ENCODE measurements around the gene STEEP1.
"Not testable (repeated sequence)": the region's sequence is repeated elsewhere in the genome, so short reads cannot be mapped to it uniquely, and the experiment has no call there.

Gene STEEP1

DNA sequence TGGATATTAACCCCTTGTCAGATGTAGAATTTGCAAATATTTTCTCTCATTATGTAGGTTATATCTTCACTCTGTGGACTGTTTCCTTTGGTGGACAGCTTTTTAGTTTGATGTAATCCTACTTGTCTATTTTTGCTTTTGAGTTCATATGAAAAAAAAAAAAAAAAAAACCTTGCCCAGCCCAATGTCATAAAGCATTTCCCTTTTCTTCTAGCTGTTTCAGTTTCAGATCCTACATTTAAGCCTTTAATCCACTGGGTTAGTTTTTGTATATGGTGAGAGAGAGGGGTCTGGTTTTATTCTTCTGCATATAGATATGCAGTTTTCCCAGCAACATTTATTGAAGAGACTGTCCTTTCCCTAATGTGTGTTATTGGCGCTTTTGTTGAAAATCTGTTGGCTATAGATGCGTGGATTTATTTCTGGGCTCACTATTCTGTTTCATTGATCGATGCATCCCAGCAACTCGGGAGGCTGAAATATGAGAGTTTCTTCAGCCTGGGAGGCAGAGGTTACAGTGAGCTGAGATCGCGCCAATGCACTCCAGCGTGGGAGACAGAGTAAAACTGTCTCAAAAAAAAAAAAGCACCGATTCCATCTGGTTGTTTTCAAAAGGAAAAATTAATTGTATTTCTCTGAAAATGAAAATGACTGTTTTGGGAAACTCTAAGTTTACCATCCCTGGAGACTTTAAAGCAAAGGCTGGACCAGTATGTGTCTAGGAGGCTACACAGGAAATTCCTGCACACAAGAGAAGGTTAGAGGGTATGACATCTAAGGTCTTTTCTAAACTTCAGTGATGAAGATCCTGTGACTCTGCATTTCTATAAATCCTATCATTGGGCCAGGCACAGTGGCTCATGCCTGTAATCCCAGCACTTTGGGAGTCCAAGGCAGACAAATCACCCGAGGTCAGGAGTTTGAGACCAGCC is 35.6 kb downstream of the STEEP1 start:
- DNase-seq, result no peak

DNA sequence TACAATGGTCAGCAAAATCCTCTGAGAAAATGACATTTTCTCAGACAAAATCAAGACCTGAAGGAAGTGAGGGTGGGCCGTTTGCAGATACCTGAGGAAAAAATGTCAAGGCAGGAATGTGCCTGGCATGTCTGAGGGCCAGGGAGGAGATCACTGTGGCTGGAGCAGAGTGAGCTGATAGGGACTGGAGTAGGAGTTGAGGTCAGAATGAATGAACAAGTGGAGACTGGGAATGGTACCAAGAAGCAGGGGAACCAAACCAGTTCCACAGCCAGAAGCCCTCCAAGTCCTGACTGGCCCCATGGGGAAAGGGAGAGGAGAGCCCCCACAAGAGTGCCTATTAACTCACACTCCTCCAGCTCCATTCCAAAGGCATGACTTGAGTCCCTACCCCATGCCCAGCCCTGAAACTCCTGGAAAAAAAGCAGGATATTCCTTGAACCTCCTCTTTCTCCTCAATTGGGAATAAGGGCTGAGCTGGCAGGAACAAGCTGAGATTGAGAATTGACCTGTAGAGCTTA is 41.5 kb downstream of the STEEP1 start:
- peak; percentile 43 for DNase-seq

DNA sequence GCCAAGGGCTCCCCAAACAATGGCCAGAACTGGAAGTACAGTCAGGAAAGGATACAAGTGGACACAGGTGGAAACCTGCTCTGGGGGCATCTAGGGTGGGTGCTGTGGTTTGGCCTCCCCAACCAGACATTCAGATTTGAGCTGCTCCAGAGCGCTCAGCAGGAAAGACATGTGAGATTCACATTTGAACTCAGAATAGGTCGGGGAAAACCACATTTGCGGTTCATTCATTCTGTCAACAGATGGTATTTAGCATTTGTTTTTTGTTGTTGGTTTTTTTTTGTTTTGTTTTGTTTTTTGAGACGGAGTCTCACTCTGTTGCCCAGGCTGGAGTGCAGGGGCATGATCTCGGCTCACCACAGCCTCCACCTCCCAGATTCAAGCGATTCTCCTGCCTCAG is 44.0 kb downstream of the STEEP1 start:
- DNase-seq, result no peak

DNA sequence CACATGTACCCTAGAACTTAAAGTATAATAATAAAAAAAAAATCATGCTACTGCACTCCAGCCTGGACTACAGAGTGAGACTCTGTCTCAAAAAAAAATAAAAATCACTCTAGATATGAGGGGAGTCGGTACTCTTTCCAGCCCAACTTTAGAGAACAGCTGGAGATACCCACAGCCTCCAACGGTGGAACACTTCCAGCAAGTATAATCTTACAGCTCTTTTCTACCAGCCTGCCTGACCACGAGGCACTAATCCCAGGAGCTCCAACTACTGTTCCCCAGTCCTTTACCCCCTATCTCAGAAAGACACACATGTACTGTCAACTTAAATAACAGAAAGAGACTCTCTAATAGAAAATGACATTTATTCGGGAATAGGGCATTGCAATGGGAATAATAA is 46.8 kb downstream of the STEEP1 start:
- no peak for DNase-seq

DNA sequence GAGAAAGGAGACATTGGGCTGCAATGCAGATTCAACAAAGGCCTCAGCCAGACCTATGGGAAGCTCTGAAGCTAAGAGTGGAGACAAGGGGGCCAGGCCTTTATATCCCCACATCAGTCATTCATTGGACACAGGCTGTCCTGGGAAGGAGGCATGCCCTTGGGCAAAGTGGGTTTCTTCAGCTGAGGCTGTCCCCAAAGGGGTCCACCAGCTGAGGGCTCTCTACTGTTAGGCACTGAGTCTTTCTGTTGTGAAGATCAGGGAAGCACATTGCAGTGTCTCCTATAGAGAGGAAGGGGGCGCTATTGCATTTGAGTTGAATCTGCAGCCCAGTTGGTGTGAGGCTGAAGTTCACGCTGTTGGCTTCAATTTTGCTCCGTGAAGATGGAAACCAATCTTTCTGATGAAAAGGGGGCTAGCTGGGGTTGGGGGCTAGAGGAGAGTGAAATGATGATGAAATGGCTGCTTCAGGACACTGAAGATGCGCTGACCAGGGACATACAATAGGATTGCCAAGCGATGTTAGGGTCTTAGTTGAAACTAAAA is 49.0 kb downstream of the STEEP1 start:
- peak; percentile 7 for DNase-seq

DNA sequence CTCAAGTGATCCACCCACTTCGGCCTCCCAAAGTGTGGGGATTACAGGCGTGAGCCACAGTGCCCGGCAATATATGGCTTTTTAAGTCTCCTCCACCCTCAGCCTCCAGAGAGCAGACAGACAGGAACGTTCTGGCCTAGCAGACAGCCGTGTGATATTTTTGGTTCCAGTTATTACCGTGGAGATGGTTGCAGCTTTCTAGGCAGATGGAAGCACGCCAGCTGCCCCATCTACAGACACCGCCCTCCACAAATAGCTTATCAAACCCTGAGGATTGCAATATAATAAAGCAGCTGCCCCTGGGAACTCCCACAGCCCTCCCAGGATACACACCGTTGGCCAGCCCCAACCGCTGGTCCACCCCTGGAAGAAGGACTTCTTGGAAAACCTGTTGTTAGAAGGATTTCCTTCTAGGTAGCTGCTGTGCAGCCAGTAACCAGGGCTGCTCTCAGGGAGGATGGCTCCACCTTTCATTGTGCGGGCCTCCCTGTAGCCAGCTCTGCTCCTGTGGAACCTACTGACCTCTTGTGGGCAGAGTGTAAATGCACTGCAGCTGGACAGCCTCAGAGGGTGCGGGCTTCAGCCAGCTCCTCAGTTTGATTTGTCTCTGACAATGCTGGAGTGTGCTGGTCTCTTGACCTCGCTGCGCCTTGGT is 52.9 kb downstream of the STEEP1 start:
- DNase-seq, result peak; percentile 32

DNA sequence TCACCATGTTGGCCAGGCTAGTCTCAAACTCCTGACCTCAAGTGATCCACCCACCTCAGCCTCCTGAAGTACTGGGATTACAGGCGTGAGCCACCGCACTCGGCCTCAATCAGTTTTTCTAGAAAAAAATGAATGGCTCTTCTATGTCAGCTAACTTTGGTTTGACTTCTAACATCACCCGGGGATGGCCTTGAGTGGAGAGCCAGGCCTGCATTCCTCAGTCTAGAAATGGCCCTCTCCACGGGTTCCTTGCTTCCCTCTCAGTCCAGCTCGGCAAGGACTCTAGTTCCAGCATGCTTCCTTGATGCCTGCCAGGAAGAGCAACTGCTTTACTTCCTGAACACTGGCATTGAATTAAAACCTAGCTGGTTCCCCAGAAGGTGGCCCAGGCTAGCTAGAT is 58.0 kb downstream of the STEEP1 start:
- no peak for DNase-seq

DNA sequence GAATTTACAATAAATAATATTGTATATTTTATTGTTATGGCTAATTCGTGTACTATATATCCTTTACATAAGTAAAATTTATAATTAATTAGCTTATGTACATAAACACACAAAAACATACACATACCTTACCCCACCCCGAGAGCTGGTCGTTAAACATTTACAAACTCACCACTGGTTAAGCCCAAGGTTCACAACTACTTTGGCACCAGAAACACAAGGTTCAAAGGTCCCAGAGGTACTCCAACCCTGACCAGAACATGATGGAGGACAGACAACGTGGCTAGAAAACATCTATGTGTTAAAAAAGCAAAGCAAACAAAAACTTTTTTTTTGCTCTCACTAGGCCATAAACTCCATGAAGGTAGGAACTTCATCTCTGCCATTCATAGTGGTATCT is 59.3 kb downstream of the STEEP1 start:
- DNase-seq, result no peak

DNA sequence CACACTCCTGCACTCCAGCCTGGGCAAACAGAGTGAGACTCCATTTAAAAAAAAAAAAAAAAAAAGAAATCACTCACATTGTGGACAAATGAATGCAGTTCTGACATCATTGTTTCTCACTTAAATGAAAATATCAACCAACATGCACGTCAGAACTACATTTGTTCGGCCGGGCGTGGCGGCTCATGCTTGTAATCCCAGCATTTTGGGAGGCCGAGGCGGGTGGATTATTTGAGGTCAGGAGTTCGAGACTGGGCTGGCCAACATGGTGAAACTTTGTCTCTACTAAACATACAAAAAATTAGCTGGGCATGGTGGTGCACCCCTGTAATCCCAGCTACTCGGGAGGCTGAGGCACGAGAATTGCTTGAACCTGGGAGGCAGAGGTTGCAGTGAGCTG is 60.1 kb downstream of the STEEP1 start:
- DNase-seq, result not testable (repeated sequence)

DNA sequence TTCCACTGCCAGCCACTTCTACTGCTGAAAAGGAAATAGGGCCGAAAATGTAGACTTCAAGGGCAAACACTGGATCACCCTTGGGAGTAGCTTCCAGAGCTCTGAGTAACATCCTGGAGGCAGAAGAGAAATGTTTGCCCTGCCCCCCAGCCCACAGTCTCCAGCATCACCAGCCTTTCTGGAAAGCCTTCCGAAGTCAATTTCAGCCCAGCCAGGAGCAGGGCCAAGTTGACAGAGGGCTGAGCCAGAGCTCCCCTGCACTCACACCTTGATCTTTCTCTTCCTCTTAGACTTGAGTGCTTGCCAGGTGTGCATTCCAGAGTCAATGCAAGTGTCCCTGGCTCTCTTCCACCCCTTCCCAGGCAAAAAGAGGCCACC is 61.7 kb downstream of the STEEP1 start:
- peak; percentile 79 for DNase-seq

DNA sequence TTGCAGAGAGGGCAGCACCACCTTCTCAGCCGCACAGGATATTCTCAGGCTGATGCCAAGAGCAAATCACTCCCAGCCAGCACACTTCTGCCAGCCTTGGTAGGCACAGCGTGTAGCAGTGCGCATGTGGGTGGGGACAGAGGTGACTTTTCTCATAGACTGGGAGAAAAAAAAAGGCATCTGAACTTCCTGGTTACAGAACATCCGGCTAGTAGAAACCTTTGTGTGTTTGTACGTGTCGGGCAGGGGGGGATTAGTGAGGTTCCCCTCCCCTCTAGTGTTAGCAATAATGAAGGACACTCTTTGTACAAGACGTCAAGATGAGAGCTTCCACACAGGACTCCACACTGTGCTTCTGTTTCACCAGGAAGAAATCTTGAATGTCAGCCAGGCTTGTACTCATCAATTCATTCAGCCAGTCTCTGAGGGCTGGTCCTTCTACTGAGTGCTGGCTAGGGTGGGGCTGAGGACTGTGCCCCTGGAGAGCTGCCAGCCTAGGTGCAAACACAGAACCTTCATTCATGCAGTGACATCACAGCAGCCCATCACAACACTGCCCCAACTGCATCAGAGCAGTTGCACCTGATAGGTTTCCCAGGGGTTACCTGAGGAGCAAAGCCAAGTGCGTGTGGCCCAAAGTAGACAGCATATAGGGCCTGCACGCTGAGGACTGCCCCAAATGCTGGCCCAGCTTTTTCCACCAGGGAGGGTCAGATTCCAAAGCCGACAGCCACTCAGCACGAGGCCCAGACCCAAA is 62.3 kb downstream of the STEEP1 start:
- peak; percentile 41 for DNase-seq

DNA sequence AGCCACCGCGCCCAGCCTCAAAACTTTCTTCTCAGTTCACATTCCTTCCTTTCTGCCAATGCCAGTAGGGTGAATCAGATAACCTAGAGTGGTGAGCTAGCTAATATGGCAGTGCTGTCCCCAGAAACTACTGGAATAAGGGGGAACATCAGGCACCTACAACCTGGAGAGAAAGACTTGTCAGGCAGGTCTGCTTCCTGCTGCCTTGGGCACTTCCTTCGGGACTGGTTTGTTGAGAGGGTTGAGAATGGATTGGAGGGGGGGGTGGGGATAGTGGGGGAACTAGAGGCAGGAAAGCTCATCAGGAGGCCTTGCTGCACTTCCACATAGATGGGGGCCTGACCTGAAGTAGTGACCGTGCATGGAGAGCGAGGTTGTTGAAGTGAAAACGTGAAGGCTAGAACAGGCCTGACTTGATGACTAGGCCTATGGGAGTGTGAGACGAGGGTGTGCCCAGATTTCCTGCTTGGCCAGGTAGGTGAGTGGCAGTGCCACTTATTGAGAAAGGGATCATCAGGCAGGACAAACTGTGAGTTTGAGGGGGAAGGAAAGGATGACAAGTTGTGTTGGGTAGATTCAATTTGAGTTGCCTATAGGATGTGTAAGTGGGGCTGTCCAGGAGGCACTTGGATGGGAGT is 63.6 kb downstream of the STEEP1 start:
- DNase-seq, result no peak

DNA sequence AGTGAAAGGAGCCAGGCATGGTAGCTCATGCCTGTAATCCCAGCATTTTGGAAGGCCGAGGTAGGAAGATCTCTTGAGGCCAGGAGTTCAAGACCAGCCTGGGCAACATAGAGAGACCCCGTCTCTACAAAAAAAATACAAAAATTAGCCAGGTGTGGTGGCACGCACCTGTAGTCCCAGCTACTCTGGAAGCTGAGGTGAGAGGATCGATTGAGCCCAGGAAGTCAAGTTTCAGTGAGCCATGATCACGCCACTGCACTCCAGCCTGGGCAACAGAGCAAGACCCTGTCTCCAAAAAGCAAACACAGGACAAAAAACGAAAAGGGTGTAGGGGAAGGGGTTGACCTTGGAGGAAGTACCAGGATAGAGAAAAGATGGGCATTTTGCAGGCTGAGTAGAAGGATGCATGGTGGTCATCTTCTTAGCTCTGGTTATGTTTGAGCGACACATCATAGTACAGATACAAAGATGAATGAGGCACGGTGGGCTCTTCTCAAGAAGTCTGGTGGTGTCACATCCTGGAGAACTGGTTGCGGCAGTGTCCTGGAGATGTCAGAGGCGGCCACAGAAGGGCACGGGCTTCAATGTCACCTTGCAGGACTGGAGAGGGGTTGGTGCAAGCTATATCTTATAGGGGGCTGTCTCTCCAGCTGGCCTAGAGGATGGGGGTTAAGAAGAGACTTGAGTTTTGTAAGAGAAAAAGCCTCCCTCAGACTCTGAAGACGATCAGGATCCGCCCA is 65.0 kb downstream of the STEEP1 start:
- no peak for DNase-seq

DNA sequence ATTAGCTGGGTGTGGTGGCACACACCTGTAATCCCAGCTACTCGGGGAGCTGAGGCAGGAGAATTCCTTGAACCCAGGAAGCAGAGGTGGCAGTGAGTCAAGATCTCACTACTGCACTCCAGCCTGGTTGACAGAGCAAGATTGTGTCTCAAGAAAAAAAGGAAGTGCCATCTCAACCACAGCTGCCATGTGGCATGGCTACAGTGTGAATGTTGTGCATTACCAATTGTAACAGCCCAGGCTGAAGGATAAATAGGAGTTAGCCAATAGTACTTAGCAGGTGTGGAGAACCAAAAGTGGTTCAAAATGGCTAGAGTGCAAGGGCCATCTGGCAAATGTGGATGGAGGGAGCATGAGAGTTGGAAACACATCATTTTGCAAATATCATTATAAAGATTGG is 68.0 kb downstream of the STEEP1 start:
- no peak for DNase-seq

DNA sequence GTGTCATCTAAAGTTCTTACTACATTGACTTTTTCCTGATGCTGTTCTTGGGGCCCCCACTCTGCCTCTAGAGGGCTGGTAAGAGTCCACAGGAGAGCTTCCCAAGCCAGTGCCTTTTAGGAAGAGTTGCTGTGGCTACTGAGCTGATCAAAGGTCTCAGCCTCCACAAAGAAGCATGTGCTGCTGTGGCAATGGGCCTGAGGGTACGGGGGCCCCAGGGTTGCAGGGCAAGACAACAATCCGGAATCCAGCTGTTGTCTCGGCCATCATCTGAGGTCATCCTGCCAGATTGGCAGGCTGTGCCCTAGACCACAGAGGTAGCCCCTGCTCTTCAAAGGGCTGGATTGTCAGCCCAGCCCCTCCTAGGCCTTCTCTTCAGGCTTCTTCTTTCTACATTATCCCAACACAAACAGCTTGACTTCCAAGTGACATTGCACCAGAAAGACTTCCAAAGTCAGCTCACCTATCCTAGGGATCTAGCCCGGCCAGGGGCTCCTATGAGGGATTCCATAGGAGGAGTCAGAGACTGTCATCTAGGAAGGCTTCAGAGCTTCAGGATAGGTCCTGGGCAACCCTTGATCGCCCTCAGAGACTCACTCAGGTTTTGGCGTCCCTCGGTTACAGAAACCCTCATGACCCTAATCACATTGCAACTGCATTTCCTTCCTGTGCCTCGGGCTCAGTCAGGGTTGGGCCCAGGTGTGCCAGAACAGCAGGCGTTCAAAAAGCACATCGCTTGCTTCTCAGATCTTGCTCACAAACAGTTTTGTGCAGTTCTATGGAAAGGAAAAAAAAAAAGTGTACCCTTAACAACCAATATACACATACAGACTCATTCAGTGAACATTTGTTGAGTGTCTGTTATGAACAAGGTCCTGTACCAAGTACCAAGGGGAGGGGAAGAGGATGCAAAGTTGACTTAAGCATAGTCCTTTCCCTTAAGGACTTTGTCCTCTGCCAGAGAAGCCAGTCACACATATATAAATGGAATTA is 69.2 kb downstream of the STEEP1 start:
- DNase-seq, result no peak

DNA sequence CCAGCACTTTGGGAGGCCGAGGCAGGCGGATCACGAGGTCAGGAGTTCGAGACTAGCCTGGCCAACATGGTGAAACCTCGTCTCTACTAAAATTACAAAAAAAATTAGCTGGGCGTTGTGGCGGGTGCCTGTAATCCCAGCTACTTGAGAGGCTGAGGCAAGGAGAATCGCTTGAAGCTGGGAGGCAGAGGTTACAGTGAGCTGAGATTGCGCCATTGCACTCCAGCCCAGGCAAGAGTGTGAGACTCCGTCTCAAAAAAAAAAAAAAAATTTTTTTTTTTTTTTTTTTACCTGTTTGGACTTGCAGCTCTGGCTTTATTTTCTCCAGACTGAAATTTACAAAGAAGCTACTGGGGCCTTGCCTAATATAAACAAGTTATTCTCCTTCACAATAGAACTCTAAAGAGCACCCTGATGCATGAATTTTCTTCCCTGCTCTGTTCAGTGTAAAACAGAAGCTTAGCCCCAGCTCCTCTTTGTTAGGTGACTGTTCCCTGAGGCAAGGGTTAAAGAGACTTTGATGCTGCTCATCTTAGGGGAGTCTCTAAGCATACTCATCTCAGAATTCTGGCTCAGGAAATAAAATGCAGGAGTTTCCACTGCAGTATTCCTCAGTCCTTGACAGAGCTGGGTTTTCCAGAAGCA is 71.2 kb downstream of the STEEP1 start:
- not testable (repeated sequence) for DNase-seq

DNA sequence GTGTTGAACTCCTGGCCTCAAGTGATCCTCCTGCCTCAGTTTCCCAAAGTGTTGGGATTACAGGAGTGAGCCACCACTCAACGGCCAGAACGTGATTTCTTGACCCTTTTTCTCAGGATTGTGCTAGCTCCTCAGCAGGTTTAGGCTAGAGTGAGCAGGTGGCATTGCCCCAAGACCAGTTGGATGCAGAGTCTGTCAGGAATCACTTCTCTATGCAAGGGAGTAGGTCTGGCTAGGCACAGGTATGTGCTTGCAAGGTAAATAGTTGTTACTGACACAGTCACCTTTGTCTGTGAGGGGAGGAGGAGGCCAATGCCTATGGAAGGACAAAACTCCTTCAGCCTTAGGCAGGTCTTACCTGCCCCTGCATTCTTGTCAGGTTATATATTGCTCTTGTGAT is 72.7 kb downstream of the STEEP1 start:
- no peak for DNase-seq

DNA sequence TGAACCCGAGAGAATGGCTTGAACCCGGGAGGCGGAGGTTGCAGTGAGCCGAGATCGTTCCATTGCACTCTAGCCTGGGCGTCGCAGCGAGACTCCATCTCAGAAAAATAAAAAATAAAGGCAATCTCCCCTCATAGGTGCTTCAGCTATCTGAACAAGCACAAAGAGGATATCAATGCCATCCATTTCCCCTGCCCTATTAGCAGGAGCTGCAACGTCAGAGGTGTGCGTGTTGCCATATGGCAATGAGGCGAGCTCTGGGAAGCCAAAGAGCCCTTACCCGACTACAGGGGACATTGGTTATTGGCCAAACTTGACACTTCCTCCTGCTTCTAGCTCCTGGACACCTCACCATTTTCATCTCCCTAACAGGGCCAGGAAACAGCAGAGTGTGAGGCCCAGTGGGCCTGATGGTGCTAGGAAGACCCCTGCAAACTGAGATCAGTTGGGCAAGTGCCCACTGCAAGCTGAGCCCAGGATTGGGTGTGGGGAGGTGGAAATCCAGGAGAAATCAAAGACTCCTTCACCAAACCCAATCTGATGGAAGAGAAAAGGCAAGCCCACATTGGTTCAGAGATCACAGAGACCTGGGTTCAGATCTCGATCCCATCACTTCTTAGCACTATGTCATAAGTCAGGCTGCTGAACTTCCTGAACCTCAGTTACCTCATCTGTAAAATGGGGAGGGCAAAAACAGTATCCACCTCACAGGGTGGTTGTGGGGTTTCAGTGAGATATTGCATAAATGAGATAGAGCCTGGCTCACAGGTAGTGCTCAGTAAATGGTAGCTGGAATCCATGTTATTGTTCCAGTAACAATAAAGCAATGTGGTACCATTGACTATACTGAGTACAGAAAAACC is 75.8 kb downstream of the STEEP1 start:
- no peak for DNase-seq

DNA sequence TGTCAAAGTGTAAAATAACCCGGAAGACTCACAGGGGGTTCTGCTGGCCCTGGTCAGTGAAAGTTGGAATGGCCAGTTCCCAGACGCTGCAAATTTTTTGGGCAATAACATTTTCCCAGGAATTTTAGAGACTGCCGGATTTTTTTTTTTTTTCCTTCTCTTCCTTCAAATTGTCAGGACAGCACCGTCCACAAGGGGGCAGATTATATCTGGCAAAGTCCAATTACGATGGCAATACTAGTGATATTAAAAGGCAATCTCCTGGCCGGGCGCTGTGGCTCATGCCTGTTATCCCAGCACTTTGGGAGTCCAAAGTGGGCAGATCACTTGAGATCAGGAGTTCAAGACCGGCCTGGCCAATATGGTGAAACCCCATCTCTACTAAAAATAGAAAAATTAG is 76.5 kb downstream of the STEEP1 start:
- DNase-seq, result no peak

Measured in NCI-H226 (cell line).